HG03565 (cell line): ENCODE measurements around the gene SELENON.
"Not testable (repeated sequence)": the region's sequence is repeated elsewhere in the genome, so short reads cannot be mapped to it uniquely, and the experiment has no call there.

Experiments used
- ATAC-seq: cut with Tn5 transposase; IDR thresholded peaks from one replicate; pipeline ENCODE4 v1.9.1; 2021; ENCODE audit warnings: mild to moderate bottlenecking, moderate library complexity; ENCODE audit not compliant: unreplicated experiment

SELENON gene

DNA sequence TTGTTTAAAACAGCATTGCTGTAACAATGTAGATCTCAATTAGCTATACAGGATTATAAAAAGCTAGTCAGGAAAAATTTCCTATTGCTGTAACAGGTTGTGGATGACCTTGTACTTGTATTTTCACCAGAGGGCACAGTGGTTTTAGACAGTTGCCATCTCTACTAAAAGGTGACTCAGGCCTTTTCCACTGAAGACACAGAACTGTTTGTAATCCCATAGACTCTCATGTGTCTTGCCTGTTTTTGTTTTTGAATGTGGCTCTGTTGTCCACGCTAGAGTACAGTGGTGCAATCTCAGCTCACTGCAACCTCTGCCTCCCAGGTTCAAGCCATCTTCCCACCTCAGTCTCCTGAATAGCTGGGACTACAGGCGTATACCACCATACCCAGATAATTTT is 25.6 kb downstream of the SELENON start:
- no peak for ATAC-seq

DNA sequence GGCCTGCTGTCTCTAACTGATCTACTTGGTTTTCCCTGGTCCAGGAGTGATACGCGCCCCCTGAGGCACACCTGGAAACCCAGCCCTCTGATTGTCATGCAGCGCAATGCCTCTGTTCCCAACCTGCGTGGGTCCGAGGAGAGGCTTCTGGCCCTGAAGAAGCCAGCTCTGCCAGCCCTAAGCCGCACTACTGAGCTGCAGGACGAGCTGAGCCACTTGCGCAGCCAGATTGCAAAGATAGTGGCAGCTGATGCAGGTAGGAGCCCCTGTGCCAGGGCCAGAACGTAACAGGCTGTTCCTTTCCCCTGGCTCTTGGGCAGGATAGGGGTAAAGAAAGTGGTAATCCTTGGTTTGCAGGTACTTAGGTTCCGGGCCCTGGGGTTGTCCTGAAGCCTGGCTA is 26.6 kb downstream of the SELENON start:
- ATAC-seq, result no peak

- ATAC-seq, result no peak
Observed at GRCh38 chr1:25828491-25828890, 28.5 kb downstream of the SELENON start.

- no peak for ATAC-seq
Observed at GRCh38 chr1:25829046-25829445, 29.1 kb downstream of the SELENON start.

DNA sequence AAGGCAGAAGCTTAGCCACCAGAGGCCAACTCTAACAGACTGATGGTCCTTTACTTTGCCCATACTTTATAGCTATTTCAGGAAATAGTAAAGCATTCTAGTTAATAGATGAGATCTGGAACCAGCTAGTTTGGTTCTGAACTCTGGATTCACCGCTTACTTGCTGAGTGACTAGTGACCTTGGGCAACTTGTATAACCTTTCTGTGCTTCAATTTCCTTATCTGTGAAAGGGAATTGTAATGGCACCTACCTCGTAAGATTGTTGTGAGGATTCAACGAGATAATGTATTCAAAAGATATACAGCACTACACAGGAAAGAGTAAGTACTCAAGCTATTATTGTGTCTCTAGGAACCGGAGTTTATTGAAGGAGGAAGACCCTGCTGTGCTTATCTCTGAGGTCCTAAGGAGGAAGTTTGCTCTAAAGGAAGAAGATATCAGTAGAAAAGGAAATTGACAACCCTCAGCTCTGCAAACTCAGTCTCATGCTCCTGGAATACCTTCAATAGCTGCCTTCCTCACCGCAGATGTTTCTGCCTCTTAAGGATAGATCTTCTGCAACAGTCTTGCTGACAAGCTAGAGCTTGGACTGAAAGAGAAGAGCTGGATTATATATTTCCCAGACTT is 31.7 kb downstream of the SELENON start:
- ATAC-seq, result no peak

GRCh38 chr1:25832336-25833037 is 32.5 kb downstream of the SELENON start:
- ATAC-seq, result no peak

DNA sequence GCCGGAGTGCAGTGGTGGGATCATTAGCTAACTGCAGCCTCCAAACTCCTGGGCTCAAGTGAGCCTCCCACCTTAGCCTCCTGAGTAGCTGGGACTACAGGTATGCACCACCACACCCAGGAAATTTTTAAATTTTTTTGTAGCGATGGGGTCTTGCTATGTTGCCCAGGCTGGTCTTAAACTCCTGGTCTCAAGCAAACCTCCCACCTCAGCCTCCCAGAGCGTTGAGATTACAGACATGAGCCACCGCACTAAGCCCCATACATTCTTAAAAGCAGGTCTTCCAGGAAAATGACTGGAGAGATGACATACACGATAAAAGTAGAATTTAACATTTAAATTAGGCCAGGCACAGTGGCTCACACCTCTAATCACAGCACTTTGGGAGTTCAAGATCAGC is 33.2 kb downstream of the SELENON start:
- ATAC-seq, result no peak

GRCh38 chr1:25834894-25835293 is 34.9 kb downstream of the SELENON start:
- ATAC-seq, result no peak

DNA sequence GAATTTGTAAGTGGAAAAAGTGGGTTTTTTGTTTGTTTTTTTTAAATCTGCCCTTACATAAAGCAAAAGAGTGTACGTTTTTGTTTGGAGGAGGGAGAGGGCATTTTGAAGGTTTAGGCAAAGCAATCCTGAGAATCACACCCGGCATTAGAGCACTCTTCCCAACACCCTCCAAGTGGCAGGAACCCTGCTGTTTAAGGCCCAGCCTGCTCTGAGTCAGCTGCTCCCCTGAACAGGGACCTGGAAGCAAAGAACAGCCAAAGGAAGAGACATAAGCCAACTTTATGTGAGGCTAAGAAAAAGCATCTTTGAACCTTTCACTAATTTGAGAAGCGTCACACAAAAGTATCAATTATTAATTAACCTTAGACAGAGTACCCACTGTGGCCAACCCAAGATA is 36.7 kb downstream of the SELENON start:
- ATAC-seq, result no peak

- ATAC-seq, result no peak
Observed at GRCh38 chr1:25837262-25837875, 37.4 kb downstream of the SELENON start.

DNA sequence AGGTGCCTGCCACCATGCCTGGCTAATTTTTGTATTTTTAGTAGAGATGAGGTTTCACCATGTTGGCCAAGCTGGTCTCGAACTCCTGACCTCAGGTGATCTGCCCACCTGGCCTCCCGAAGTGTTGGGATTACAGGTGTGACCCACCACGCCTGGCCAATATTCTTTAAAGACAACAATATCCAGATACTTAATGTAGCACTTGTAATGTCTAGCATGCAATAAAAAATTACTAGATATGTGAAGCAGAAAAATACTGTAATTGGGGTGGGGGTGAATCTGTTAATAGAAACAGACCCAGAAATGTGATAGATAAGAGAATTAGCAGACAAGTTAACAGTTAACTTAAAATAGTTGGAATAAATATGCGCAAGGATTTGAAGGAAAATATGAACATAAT is 39.8 kb downstream of the SELENON start:
- ATAC-seq, result not testable (repeated sequence)

DNA sequence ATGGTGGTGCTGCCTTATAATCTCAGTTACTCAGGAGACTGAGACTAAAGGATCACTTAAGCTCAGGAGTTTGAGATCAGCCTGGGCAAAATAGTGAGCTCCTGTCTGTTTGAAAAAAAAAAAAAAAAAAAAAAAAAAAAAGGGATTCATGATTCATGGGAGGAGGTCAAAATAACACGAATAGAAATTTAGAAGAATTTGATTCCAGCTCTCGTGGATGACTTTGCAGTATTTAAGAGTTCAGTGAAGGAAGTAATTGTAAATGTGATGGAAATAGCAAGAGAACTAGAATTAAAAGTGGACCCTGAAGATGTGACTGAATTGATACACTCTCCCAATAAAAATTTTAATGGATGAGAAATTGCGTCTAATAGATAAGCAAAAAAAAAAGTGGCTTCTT is 43.5 kb downstream of the SELENON start:
- no peak for ATAC-seq

DNA sequence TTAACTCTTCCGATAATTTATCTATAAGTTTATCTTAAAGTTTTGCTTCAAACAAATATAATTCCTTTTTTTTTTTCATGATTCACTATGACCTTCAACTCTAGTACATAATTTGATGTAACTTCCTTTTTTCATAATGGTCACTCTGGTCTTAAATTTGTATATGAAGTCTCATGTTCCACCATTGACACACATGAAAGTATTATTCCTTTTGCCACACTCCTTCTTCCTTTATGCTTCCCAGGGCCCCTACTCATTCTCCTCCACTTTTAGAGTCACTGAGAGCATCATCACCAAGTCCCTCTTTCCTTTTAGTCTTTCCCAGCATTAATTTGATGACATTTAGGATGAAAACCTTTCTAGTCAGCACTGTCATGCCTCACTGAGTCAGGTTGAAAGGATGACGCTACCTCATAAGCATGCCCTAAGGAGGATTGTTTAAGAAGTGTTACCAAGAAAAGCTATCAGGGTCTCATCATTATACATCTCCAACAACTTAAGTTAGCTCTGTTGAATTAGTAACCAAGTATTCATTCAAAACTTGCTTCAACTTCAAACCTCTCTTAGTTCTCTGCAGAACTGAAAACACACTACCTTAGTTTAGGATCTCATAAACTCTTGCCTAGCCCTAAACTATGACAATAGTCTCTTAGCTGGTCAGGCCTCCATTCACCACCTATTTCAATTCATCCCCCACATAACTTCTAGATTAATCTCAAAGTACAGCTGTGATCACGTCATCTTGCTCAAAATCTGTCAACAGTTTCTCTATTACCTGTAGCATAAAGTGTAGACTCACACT is 44.7 kb downstream of the SELENON start:
- no peak for ATAC-seq

DNA sequence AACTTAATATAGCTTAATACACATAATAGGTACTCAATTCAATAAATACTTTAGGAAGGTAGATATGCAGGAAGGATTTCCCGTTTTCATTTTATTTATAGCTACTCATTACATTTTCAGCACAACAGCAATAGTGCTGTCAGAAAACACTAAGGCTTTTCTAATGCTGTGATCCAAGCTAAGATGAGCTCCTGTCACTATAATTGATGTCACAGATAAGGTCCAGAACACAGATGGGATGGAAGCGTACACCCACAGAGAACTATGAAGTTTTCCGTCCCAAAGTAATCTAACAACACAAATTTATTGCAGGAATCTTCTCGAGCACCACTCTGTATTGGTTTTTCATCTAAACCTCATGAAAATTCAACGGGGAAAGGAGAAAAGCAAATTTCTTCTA is 45.7 kb downstream of the SELENON start:
- ATAC-seq, result no peak

DNA sequence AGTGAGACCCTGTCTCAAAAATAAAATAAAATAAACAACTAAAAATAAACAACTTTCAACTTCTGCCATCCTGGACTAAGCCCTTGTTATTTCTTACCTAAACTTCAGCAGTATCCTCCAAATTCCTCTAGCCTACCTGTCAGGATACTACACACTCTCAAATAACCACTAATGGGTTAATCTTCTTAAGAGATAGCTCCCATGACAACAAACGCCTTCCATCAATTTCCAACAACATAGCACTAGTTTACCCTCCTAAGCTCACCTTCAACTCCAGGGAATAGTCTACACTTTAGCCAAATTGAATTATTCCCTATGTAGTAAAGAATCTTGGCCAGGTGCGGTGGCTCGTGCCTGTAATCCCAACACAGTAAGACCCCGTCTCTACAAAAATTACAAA is 47.9 kb downstream of the SELENON start:
- no peak for ATAC-seq

GRCh38 chr1:25848531-25848930 is 48.5 kb downstream of the SELENON start:
- no peak for ATAC-seq

DNA sequence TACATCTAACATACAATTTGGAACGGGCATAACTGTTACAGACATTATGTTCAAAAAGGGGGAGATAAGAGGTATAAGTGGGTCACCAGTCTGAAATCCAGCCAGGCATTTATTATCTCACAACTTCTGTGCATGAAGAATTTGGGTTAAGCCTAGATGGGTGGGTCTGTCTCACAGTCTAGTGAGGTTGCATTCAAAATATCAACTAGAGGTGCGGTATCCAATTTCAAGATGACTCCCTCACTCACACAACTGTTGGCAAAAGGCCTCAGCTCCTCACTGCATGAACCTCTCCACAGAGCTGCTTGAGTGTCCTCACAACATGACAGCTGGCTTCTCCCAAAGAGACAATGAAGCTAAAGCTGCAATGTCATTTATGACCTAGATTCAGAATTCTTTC is 54.6 kb downstream of the SELENON start:
- ATAC-seq, result no peak

- ATAC-seq, result no peak
Observed at GRCh38 chr1:25856856-25857255, 56.9 kb downstream of the SELENON start.

DNA sequence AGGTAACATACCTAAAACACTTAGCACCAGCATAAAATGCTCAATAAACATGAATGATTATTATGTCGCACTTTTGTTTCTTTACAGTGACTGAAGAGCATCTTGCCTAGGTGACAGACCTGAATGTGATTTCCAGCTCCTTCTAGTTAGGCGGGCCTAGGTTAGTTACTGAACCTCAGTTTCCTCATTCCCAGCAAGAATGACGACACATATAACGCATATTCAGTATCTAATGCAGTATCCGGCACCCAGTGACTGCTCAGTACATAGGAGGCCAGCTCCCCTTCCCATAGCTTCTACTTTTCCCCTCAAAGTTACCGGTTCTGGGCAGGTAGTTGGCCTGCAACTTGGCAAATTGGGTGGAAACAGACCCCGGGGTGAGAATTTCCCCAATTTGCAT is 58.5 kb downstream of the SELENON start:
- no peak for ATAC-seq

- ATAC-seq, result peak; percentile 71
Observed at GRCh38 chr1:25858906-25859789, 59.2 kb downstream of the SELENON start, which contains the start of gene AUNIP. Gene AUNIP (minus strand): TSS chr1:25859457. CDS start chr1:25859357, 100 bp downstream.
